KMS-11 (cell line): ENCODE data around the gene ULK2.

Source experiments
- H2AFZ ChIP-seq: fragments of 200-600 bp; sonication (generic); 2 replicates; pipeline ENCODE4 v1.6.1; 2016; ENCODE audit warnings: antibody characterized with exemption, mixed run types, low read depth
- H3K27ac ChIP-seq: fragments of 200-600 bp; sonication (generic); 2 replicates; pipeline ENCODE4 v1.6.1; 2016; ENCODE audit warnings: mild to moderate bottlenecking, mixed run types
- H3K27me3 ChIP-seq: fragments of 200-600 bp; sonication (generic); 2 replicates; pipeline ENCODE4 v1.6.1; 2017; ENCODE audit warnings: mild to moderate bottlenecking, low read depth, mixed run types, moderate library complexity; ENCODE audit not compliant: insufficient read depth
- H3K36me3 ChIP-seq: fragments of 200-600 bp; sonication (generic); 2 replicates; pipeline ENCODE4 v1.6.1; 2017; ENCODE audit warnings: mild to moderate bottlenecking, mixed run types; ENCODE audit not compliant: insufficient read depth
- H3K4me1 ChIP-seq: fragments of 200-600 bp; sonication (generic); 2 replicates; pipeline ENCODE4 v1.6.1; 2016; ENCODE audit warnings: mild to moderate bottlenecking, low read depth, mixed run types; ENCODE audit not compliant: poor library complexity, severe bottlenecking
- H3K4me2 ChIP-seq: fragments of 200-600 bp; sonication (generic); 2 replicates; pipeline ENCODE4 v1.7.0; 2016; ENCODE audit warnings: mild to moderate bottlenecking, mixed run types
- H3K4me3 ChIP-seq: fragments of 200-600 bp; sonication (generic); IDR thresholded peaks from 2 replicates; pipeline ENCODE4 v1.6.1; 2017; ENCODE audit warnings: low read depth, low read length, mixed read lengths; ENCODE audit not compliant: insufficient read depth
- H3K79me2 ChIP-seq: fragments of 200-600 bp; sonication (generic); 2 replicates; pipeline ENCODE4 v1.6.1; 2016; ENCODE audit warnings: low read depth, mixed run types; ENCODE audit not compliant: insufficient read depth
- H3K9ac ChIP-seq: fragments of 200-600 bp; sonication (generic); 2 replicates; pipeline ENCODE4 v1.6.1; 2016; ENCODE audit warnings: mild to moderate bottlenecking, mixed run types
- H4K20me1 ChIP-seq: fragments of 200-600 bp; sonication (generic); 2 replicates; pipeline ENCODE4 v1.6.1; 2016; ENCODE audit warnings: mild to moderate bottlenecking, mixed run types; ENCODE audit not compliant: insufficient read depth
- CTCF ChIP-seq: fragments of 200-600 bp; sonication (generic); conservative IDR thresholded peaks from 2 replicates; pipeline ENCODE4 v1.6.1; 2017; ENCODE audit warnings: low read depth, mild to moderate bottlenecking, antibody characterized with exemption, low read length, moderate library complexity, mixed read lengths

Gene ULK2

DNA sequence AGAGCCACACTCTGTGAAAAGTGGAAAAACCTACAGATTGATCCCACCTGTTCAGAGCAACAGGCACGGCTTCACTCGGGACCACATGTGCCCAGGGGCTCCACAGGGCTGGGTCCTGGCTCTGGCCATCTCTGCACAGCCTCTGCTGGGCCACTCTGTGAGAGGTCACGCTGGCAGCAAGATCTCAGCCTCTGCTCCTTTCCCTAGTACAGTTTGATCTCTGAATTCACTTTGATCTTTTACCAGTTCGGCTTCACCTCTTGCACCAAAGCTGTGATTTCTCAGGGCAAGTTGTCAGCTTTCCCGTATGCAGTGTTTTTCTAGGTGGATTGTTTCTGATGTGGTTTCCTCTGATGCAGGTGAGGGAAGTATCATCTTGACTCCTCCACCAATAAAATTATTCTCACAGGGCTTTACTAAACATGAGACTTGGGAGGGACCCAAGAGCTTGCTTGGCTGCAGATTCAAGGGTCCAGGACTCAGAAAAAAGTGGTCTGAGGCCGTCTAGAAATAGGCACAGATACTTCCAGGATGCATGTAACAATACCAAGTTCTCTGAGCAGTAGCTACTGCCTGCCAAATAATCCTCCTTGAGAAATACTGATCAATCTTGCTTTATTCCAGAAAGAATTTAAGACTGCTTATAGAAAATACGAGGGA is 95.6 kb downstream of the ULK2 start:
- H2AFZ ChIP-seq = no peak overlapping the region
- H4K20me1 ChIP-seq = no peaks in the 10 kb centered on the region
- no peak overlapping the region for H3K9ac ChIP-seq
- no peaks in the 10 kb centered on the region for H3K27me3 ChIP-seq
- no peak overlapping the region for H3K27ac ChIP-seq
- H3K79me2 ChIP-seq = no peaks in the 10 kb centered on the region
- H3K36me3 ChIP-seq = no peaks in the 10 kb centered on the region
- no peak overlapping the region for H3K4me3 ChIP-seq
- H3K4me1 ChIP-seq = no peaks in the 10 kb centered on the region
- no peak overlapping the region for H3K4me2 ChIP-seq
- TF ChIP-seq CTCF = no peak

- Histone ChIP-seq H3K9ac (no peak overlapping the region), H3K4me1 (no peaks in the 10 kb centered on the region), H3K36me3 (no peaks in the 10 kb centered on the region), H2AFZ (no peak overlapping the region), H3K79me2 (no peaks in the 10 kb centered on the region), H4K20me1 (no peaks in the 10 kb centered on the region), H3K27me3 (no peaks in the 10 kb centered on the region), H3K4me3 (no peak overlapping the region), H3K27ac (no peak overlapping the region), H3K4me2 (no peak overlapping the region)
- no peak for TF ChIP-seq CTCF
Measured at GRCh38 chr17:19770985-19771735, 96.6 kb downstream of the ULK2 start.

GRCh38 chr17:19769946-19770652 is 97.6 kb downstream of the ULK2 start:
- H3K27ac ChIP-seq = no peak overlapping the region
- no peak overlapping the region for H3K4me3 ChIP-seq
- no peak overlapping the region for H3K4me2 ChIP-seq

More at GRCh38 chr17:19769946-19770652, 97.6 kb downstream of the ULK2 start:
- Histone ChIP-seq H3K36me3 (no peaks in the 10 kb centered on the region), H4K20me1 (no peaks in the 10 kb centered on the region), H3K79me2 (no peaks in the 10 kb centered on the region), H3K4me1 (no peaks in the 10 kb centered on the region), H3K27me3 (no peaks in the 10 kb centered on the region), H3K9ac (no peak overlapping the region), H2AFZ (no peak overlapping the region)
- no peak for TF ChIP-seq CTCF
